Vagina (tissue), 2 donors: Measurements from ENCODE around the gene MALRD1. TPM values are rescaled to one million over a fixed set of nuclear protein-coding genes. Genes with fewer than 3 reads are reported as not detected.

Experiments
- DNase-seq, 2 donors: peaks; one replicate each; pipeline ENCODE4 v3.0.0-alpha.2; 2017; ENCODE audit errors: extremely low spot score in 2 of 2
- H3K27ac ChIP-seq: fragments of 200-600 bp; sonication (generic); one replicate; pipeline ENCODE4 v1.5.1; 2019
- H3K27me3 ChIP-seq: fragments of 200-600 bp; sonication (generic); one replicate; pipeline ENCODE4 v1.5.1; 2019
- H3K36me3 ChIP-seq, 2 donors: fragments of 200-600 bp; sonication (generic); one replicate each; pipeline ENCODE4 v1.5.1; 2017 to 2019
- H3K4me1 ChIP-seq: fragments of 200-600 bp; sonication (generic); one replicate; pipeline ENCODE4 v1.5.1; 2019
- H3K4me3 ChIP-seq, 2 donors: fragments of 200-600 bp; sonication (generic); 1 replicate in 1 of 2; 2 replicates in 1 of 2; pipeline ENCODE4 v1.5.1; 2016 to 2019
- H3K9me3 ChIP-seq: fragments of 200-600 bp; sonication (generic); one replicate; pipeline ENCODE4 v1.5.1; 2019
- POLR2A ChIP-seq, 2 donors: fragments of 450-650 bp; IDR thresholded peaks; one replicate each; pipeline ENCODE4 v1.6.1; 2017; ENCODE audit warnings: antibody characterized with exemption in 2 of 2, mild to moderate bottlenecking in 2 of 2, moderate library complexity in 2 of 2
- POLR2AphosphoS5 ChIP-seq, 2 donors: sonication (generic); formaldehyde crosslinking; IDR thresholded peaks; one replicate each; pipeline ENCODE4 v1.9.0; 2017; ENCODE audit warnings: antibody characterized with exemption in 2 of 2, mild to moderate bottlenecking in 2 of 2, low read depth in 1 of 2; ENCODE audit not compliant: insufficient read depth in 1 of 2
- intact Hi-C: fragments of 100-400 bp; cut with DNase I; formaldehyde crosslinking; loops from one replicate; pipeline ENCODE4 v1.15.1; 2023
- total RNA-seq: library from RNA; depleted of rRNA; stranded (reverse); fragments of >200 nt; gene quantifications from one replicate; pipeline ENCODE4 v1.2.3, GENCODE V29; 2016
- TF ChIP-seq, protein P1 (sequence below), 3 experiments: fragments of 450-650 bp in 2 of 3; fragments of 200-600 bp in 1 of 3; sonication (generic) in 1 of 3; IDR thresholded peaks; one replicate each; pipeline ENCODE4 v1.5.1; 2017 to 2019; ENCODE audit warnings: antibody characterized with exemption in 3 of 3, mild to moderate bottlenecking in 2 of 3, moderate library complexity in 2 of 3

The MALRD1 gene
- total RNA-seq, 1 donor from 2014 or later: 2.0 TPM

DNA sequence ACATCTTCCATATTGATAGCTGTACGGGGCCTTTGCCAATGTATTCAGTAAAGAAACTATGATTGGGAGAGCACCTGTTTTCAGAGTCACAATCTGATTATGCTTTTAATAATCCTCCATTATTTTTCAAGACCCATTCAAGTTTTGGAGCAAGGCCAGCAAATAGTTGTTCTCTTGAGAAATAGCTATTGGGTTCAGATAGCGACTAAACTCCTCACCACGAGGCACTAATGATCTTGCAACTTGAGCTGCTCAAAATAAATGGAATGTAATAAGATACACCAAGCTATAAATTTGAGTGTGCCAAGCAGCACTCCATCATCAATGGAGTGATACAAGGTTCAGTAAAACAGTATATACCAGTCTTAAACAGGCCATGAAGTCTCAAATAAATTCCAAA is 7.4 kb upstream of the MALRD1 start:
- Histone ChIP-seq H3K27me3 (no peaks in the 10 kb centered on the region), H3K36me3 (no peaks in the 10 kb centered on the region), H3K27ac (no peak overlapping the region), H3K9me3 (no peaks in the 10 kb centered on the region), H3K4me3 (no peak overlapping the region), H3K4me1 (no peaks in the 10 kb centered on the region)
- intact Hi-C loops: no loop called here
- TF ChIP-seq, protein P1, sequence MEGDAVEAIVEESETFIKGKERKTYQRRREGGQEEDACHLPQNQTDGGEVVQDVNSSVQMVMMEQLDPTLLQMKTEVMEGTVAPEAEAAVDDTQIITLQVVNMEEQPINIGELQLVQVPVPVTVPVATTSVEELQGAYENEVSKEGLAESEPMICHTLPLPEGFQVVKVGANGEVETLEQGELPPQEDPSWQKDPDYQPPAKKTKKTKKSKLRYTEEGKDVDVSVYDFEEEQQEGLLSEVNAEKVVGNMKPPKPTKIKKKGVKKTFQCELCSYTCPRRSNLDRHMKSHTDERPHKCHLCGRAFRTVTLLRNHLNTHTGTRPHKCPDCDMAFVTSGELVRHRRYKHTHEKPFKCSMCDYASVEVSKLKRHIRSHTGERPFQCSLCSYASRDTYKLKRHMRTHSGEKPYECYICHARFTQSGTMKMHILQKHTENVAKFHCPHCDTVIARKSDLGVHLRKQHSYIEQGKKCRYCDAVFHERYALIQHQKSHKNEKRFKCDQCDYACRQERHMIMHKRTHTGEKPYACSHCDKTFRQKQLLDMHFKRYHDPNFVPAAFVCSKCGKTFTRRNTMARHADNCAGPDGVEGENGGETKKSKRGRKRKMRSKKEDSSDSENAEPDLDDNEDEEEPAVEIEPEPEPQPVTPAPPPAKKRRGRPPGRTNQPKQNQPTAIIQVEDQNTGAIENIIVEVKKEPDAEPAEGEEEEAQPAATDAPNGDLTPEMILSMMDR (IDR thresholded peaks at IDR 0.05): no peak
- TF ChIP-seq POLR2AphosphoS5 (IDR thresholded peaks at IDR 0.05; ENCODE audit: insufficient read depth in 1 of 2, low read depth in 1 of 2) (no peak), POLR2A (IDR thresholded peaks at IDR 0.05) (no peak)
- no peak for DNase-seq

DNA sequence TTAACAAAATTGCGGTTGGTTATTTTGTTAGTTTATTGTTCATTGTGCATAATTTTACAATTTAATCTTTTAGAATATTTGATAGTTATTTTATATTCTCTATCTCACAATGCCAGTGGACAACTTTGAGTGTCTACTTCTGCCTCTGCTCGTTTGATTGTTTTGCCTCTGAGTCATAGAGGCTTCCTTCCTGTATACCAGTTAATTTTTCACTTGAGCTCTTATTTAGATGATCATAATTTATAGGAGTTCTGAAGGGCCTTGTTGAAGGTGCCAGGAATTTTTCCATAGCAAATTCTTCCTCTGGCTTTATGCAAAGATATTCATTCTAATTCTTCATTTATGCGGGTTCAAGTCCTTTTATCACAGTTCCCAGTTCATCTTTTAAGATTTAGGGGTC is 5.2 kb upstream of the MALRD1 start:
- Histone ChIP-seq H3K27ac (no peak overlapping the region), H3K4me1 (no peaks in the 10 kb centered on the region), H3K27me3 (no peaks in the 10 kb centered on the region), H3K36me3 (no peaks in the 10 kb centered on the region), H3K9me3 (no peaks in the 10 kb centered on the region), H3K4me3 (no peak overlapping the region)
- intact Hi-C loops: no loop called here
- DNase-seq: no peak
- TF ChIP-seq POLR2AphosphoS5 (IDR thresholded peaks at IDR 0.05; ENCODE audit: insufficient read depth in 1 of 2, low read depth in 1 of 2) (no peak), POLR2A (IDR thresholded peaks at IDR 0.05) (no peak)
- TF ChIP-seq, protein P1 (IDR thresholded peaks at IDR 0.05): no peak

DNA sequence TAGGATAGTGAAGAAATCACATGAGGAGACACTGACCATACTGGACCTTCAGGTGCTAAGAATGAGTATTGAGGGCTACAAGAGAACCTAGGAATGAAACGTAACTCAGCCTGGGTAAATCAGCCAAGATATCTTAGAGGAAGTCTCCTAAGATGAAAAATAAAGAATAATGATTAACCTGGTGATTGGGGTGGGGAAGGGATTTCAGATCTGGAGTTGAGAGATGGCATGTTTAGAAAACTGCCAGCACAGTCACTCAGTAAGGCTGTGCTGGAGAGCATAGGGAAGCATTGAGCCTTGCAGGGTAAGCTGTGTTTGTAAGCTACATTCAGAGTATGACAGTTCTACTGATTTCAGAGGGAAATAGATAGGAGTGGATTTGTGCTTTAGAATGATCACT is 1.9 kb upstream of the MALRD1 start:
- Histone ChIP-seq H3K36me3 (no peaks in the 10 kb centered on the region), H3K4me3 (no peak overlapping the region), H3K9me3 (no peaks in the 10 kb centered on the region), H3K4me1 (no peaks in the 10 kb centered on the region), H3K27ac (no peak overlapping the region), H3K27me3 (no peaks in the 10 kb centered on the region)
- TF ChIP-seq POLR2A (IDR thresholded peaks at IDR 0.05) (no peak), POLR2AphosphoS5 (IDR thresholded peaks at IDR 0.05; ENCODE audit: insufficient read depth in 1 of 2, low read depth in 1 of 2) (no peak)
- TF ChIP-seq, protein P1 (IDR thresholded peaks at IDR 0.05): no peak
- no peak for DNase-seq
- intact Hi-C loops: no loop called here

DNA sequence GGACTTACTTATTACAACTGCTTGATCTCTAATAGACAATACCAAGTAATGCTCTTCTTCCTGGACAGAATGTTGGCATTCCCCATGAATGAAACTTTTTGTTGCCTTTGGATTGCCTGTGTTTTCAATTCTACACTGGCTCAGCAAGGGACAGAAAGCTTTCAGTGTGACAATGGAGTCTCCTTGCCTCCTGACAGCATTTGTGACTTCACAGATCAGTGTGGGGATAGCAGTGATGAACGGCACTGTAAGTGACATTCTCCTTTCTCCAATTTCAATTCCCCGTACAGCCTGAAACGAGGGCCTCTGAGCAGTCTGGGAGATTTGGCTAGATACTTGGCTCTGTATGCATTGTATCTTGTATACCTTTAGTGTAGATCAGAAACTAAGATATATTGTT is 290 bp downstream of the MALRD1 start:
- Histone ChIP-seq H3K27ac (no peak overlapping the region), H3K9me3 (no peaks in the 10 kb centered on the region), H3K4me1 (no peaks in the 10 kb centered on the region), H3K4me3 (no peak overlapping the region), H3K27me3 (no peaks in the 10 kb centered on the region), H3K36me3 (no peaks in the 10 kb centered on the region)
- TF ChIP-seq, protein P1 (IDR thresholded peaks at IDR 0.05): no peak
- no peak for TF ChIP-seq POLR2A (IDR thresholded peaks at IDR 0.05)
- TF ChIP-seq POLR2AphosphoS5 (IDR thresholded peaks at IDR 0.05; ENCODE audit: insufficient read depth in 1 of 2, low read depth in 1 of 2): no peak
- intact Hi-C loops: no loop called here
- DNase-seq: no peak

DNA sequence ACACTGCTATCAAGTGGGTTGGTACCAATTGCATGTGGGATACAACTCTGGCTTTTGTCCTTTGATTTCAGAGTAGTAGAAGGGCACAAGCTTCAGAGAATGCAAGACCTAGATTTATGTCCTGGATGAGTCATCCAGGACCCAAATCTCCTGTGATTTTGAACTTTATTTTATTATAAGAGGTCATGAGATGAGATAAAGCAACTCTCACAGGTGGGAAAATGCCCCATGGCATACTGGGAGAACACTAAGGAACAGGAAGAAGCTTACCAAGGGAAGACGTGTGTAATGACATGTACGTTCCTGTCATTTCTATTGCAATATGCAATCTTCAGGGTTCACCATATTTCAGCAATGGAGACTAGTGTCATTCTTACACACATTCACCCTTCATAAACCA is 966 bp downstream of the MALRD1 start:
- intact Hi-C loops: no loop called here
- Histone ChIP-seq H3K4me1 (no peaks in the 10 kb centered on the region), H3K36me3 (no peaks in the 10 kb centered on the region), H3K9me3 (no peaks in the 10 kb centered on the region), H3K4me3 (no peak overlapping the region), H3K27me3 (no peaks in the 10 kb centered on the region), H3K27ac (no peak overlapping the region)
- no peak for TF ChIP-seq POLR2A (IDR thresholded peaks at IDR 0.05)
- no peak for TF ChIP-seq POLR2AphosphoS5 (IDR thresholded peaks at IDR 0.05; ENCODE audit: insufficient read depth in 1 of 2, low read depth in 1 of 2)
- TF ChIP-seq, protein P1 (IDR thresholded peaks at IDR 0.05): no peak
- no peak for DNase-seq
